GM12878 (cell line): ENCODE data around the gene SULT1C4. TPM values are rescaled to one million over a fixed set of nuclear protein-coding genes. Genes with fewer than 3 reads are reported as not detected.
A peak's percentile ranks its signal among the peaks of the same experiment; 100 is the strongest.

ENCODE experiments used
- ATAC-seq: fragments of 200-7000 bp; cut with Tn5 transposase; 3 replicates; pipeline ENCODE4 v1.9.1; 2020; ENCODE audit warnings: mild to moderate bottlenecking, moderate library complexity
- BruUV-seq: library from RNA; stranded (reverse); fragments of 400-500 nt; replicated peaks from 2 replicates; lab custom pipeline; 2021; lab: Mats Ljungman, UMichigan
- CTCF ChIA-PET: fragments of 300-600 bp; sonication (Branson Sonifier 250); formaldehyde crosslinking; extraction: SDS; loops from one replicate; lab custom pipeline; 2021; ENCODE audit warnings: inconsistent platforms; lab: Yijun Ruan, JAX
- POLR2A ChIA-PET: fragments of 350-600 bp; formaldehyde crosslinking; extraction: SDS; loops from one replicate; lab custom pipeline; 2021; ENCODE audit warnings: inconsistent platforms; lab: Charles Lee
- RAD21 ChIA-PET: fragments of 300-600 bp; sonication (Branson Sonifier 250); formaldehyde crosslinking; loops from one replicate; lab custom pipeline; 2023; ENCODE audit warnings: antibody characterized with exemption; ENCODE audit not compliant: unreplicated experiment; lab: Charles Lee
- SMC1A ChIA-PET: fragments of 300-600 bp; sonication (Branson Sonifier 250); formaldehyde crosslinking; loops from one replicate; lab custom pipeline; 2023; ENCODE audit not compliant: unreplicated experiment, uncharacterized antibody; lab: Charles Lee
- DNase-seq: peaks from one replicate; pipeline ENCODE4 v3.0.0-alpha.2; 2011; ENCODE audit warnings: low read depth, low spot score
- FAIRE-seq: peaks from 3 replicates; lab custom pipeline; 2011; peaks lifted over from hg19 to GRCh38; lab: Jason Lieb, UNC
- H2AFZ ChIP-seq: 2 replicates; pipeline ENCODE4 v1.6.0; 2011; ENCODE audit warnings: low read depth, low read length, control low read depth; ENCODE audit not compliant: control insufficient read depth
- H3K27ac ChIP-seq: 2 replicates; pipeline ENCODE4 v1.5.1; 2011; ENCODE audit warnings: control low read depth; ENCODE audit not compliant: control insufficient read depth, insufficient read depth
- H3K27me3 ChIP-seq, 2 experiments: replicated peaks in 1 of 2; 2 replicates each; pipeline versions ENCODE4 v1.6.0 to v1.6.1; 2011; ENCODE audit warnings: low read length in 1 of 2; ENCODE audit not compliant: control insufficient read depth in 2 of 2, insufficient read depth in 2 of 2
- H3K36me3 ChIP-seq, 2 experiments: 2 replicates each; pipeline ENCODE4 v1.5.1; 2011; ENCODE audit warnings: low read length in 1 of 2; ENCODE audit not compliant: control insufficient read depth in 2 of 2, insufficient read depth in 2 of 2
- H3K4me1 ChIP-seq: 2 replicates; pipeline ENCODE4 v1.6.1; 2011; ENCODE audit warnings: mild to moderate bottlenecking, low read length, moderate library complexity, mixed read lengths; ENCODE audit not compliant: control insufficient read depth, insufficient read depth
- H3K4me2 ChIP-seq: 2 replicates; pipeline ENCODE4 v1.6.0; 2011; ENCODE audit warnings: control low read depth; ENCODE audit not compliant: control insufficient read depth, insufficient read depth
- H3K4me3 ChIP-seq: fragments of 200-600 bp; sonication (generic); 2 replicates; pipeline ENCODE4 v1.5.1; 2016
- H3K79me2 ChIP-seq: 2 replicates; pipeline ENCODE4 v1.6.0; 2011; ENCODE audit warnings: low read length; ENCODE audit not compliant: control insufficient read depth, insufficient read depth
- H3K9ac ChIP-seq: 2 replicates; pipeline ENCODE4 v1.8.0; 2011; ENCODE audit warnings: low read length, control low read depth, mixed read lengths; ENCODE audit not compliant: control insufficient read depth, insufficient read depth
- H3K9me3 ChIP-seq: replicated peaks from 3 replicates; pipeline ENCODE4 v1.5.1; 2011; ENCODE audit warnings: mild to moderate bottlenecking, low read length; ENCODE audit not compliant: control insufficient read depth, insufficient read depth
- H4K20me1 ChIP-seq: 2 replicates; pipeline ENCODE4 v1.6.0; 2011; ENCODE audit not compliant: control insufficient read depth, insufficient read depth
- IKZF1 ChIP-seq: fragments of 450-650 bp; conservative IDR thresholded peaks from 2 replicates; pipeline ENCODE4 v1.6.1; 2017; ENCODE audit warnings: antibody characterized with exemption, mild to moderate bottlenecking
- IKZF2 ChIP-seq, 2 experiments: fragments of 450-650 bp; IDR thresholded peaks; 2 replicates each; pipeline ENCODE4 v1.6.1; 2017; ENCODE audit warnings: mild to moderate bottlenecking in 2 of 2, moderate library complexity in 2 of 2
- NR2C2 ChIP-seq: IDR thresholded peaks from 2 replicates; pipeline ENCODE4 v1.6.1; 2011; ENCODE audit warnings: borderline replicate concordance, low read depth; ENCODE audit not compliant: control insufficient read depth, insufficient read length
- SIN3A ChIP-seq: IDR thresholded peaks from 2 replicates; pipeline ENCODE4 v1.6.1; 2012; ENCODE audit warnings: low read depth, low read length, improper control_type of control experiment
- SMAD1 ChIP-seq: fragments of 450-650 bp; IDR thresholded peaks from 2 replicates; pipeline ENCODE4 v1.6.1; 2018; ENCODE audit warnings: mild to moderate bottlenecking, low read depth; ENCODE audit not compliant: partially characterized antibody
- SPI1 ChIP-seq: IDR thresholded peaks from 2 replicates; pipeline ENCODE4 v1.6.1; 2011; ENCODE audit warnings: low read depth, mild to moderate bottlenecking, low read length, moderate library complexity, borderline replicate concordance; ENCODE audit not compliant: insufficient read depth
- ZNF384 ChIP-seq: IDR thresholded peaks from 2 replicates; pipeline ENCODE4 v1.6.1; 2012; ENCODE audit warnings: low read depth, mild to moderate bottlenecking, low read length, improper control_type of control experiment, borderline replicate concordance
- WGBS: methylation state at CpG from one replicate; pipeline ENCODE4 v1.1.6; 2016; ENCODE audit warnings: low lambda C conversion rate; ENCODE audit not compliant: insufficient replicate concordance, insufficient coverage; ENCODE audit errors: missing lambda C conversion rate; 5-methylcytosine and 5-hydroxymethylcytosine counted together
- in situ Hi-C: fragments of 300-500 bp; cut with MboI; formaldehyde crosslinking; loops from 9 replicates; pipeline ENCODE4 v1.14.3; 2018; ENCODE audit warnings: mixed read lengths
- intact Hi-C: fragments of 100-400 bp; cut with micrococcal nuclease; formaldehyde crosslinking; loops from one replicate; pipeline ENCODE4 v1.14.2; 2022; ENCODE audit not compliant: unreplicated experiment
- polyA plus RNA-seq, 11 experiments: library from polyadenylated mRNA; depleted of rRNA in 4 of 11; unstranded in 6 of 11; stranded (reverse) in 5 of 11; fragments of >200 nt; fragmentation: Nextera tagmentation in 4 of 11; fragmentation: Illumina TruSeq in 1 of 11; extraction: Ambion mirVana in 4 of 11; extraction: Trizol in 1 of 11; gene quantifications; 1 replicate in 1 of 11; 2 replicates in 10 of 11; pipeline versions ENCODE4 v1.2.1 to v1.2.3, GENCODE V29; 2011 to 2016; ENCODE audit warnings: inconsistent platforms in 2 of 11, missing spikeins in 2 of 11, low read depth in 1 of 11
- total RNA-seq, 4 experiments: library from RNA; depleted of rRNA in 3 of 4; stranded (reverse); fragments of >200 nt in 3 of 4; fragmentation: Illumina TruSeq in 1 of 4; extraction: Trizol in 1 of 4; gene quantifications; 2 replicates each; pipeline versions ENCODE4 v1.2.1 to v1.2.3, GENCODE V29; 2013 to 2021

The SULT1C4 gene
- total and polyA plus RNA-seq, 10 of the 15 experiments (the other 5 are each of a cell fraction or from before 2014, with no cell fraction given): 0.04 TPM; not detected in 9

- no peak overlapping the region for H3K4me3 ChIP-seq
- H4K20me1 ChIP-seq: no peaks in the 10 kb centered on the region
- no peak for DNase-seq
- H3K36me3 ChIP-seq: no peaks in the 10 kb centered on the region
- H3K4me2 ChIP-seq: peak overlapping the region; percentile 44; the same call in 1 of the 2 replicates
- ChIA-PET CTCF (interaction anchor here (0.9 kb wide), 1 partner anchor 221 kb away, joined by 4 read pairs; no protein-coding TSS in a partner anchor), RAD21 (interaction anchor here (1.4 to 2.1 kb wide), 2 partner anchors 10 to 221 kb away, joined by 3 to 4 read pairs; no protein-coding TSS in a partner anchor), SMC1A (interaction anchor here (0.6 to 2.2 kb wide), 7 partner anchors 9 to 535 kb away, joined by 3 to 6 read pairs (median 4); no protein-coding TSS in a partner anchor), POLR2A (interaction anchor here (0.6 kb wide), 1 partner anchor 226 kb away, joined by 4 read pairs; no protein-coding TSS in a partner anchor)
- H2AFZ ChIP-seq: peak overlapping the region; percentile 30
- TF ChIP-seq IKZF2 (IDR thresholded peaks at IDR 0.05): peak in 1 of 2 experiments; percentile 29; a peak in 1 of 4 replicates
- 0 out of 2 replicates have a peak, but pooled peaks have one; percentile 26 for TF ChIP-seq IKZF1
- peak; percentile 76 for TF ChIP-seq SMAD1
- no peak for TF ChIP-seq NR2C2
- no peak for TF ChIP-seq SIN3A
- peak; percentile 76; the same call in 1 of the 2 replicates for TF ChIP-seq SPI1
- no peak for TF ChIP-seq ZNF384
- peaks cover 11% of the 10 kb centered on the region for H3K4me1 ChIP-seq
- 2% methylated on average over 6 of the region's 6 CpGs for WGBS
- ATAC-seq: peak; percentile 73
- H3K9me3 ChIP-seq: peaks cover 4% of the 10 kb centered on the region; the same call in 2 of the 3 replicates
- no peak overlapping the region for H3K27ac ChIP-seq
- in situ Hi-C loops (no loop called here), intact Hi-C loops (no loop called here)
- H3K79me2 ChIP-seq: no peaks in the 10 kb centered on the region
- no peak for FAIRE-seq
- H3K9ac ChIP-seq: no peak overlapping the region
- BruUV-seq: no TSS peak
- H3K27me3 ChIP-seq: no peaks in the 10 kb centered on the region
Observed at GRCh38 chr2:108363024-108363907, 14.5 kb upstream of the SULT1C4 start.
